Liver (tissue), 9 donors: ENCODE measurements around the gene PKD2L1. TPM values are rescaled to one million over a fixed set of nuclear protein-coding genes. Genes with fewer than 3 reads are reported as not detected.
A peak's percentile ranks its signal among the peaks of the same experiment; 100 is the strongest.

Experiments used
- DNase-seq: peaks from one replicate; pipeline ENCODE4 v3.0.0-alpha.2; 2017; ENCODE audit warnings: low spot score
- H3K27ac ChIP-seq, 2 donors: one replicate each; pipeline ENCODE4 v1.7.0; 2013; ENCODE audit warnings: inconsistent platforms in 2 of 2, low read length in 2 of 2, control low read depth in 1 of 2, low read depth in 1 of 2, mild to moderate bottlenecking in 1 of 2
- H3K27me3 ChIP-seq, 4 donors: one replicate each; pipeline versions ENCODE4 v1.6.1 to v1.7.0; 2013; ENCODE audit warnings: low read length in 3 of 4, inconsistent platforms in 1 of 4, mild to moderate bottlenecking in 1 of 4, moderate library complexity in 1 of 4; ENCODE audit not compliant: control insufficient read depth in 4 of 4, insufficient read depth in 4 of 4
- H3K36me3 ChIP-seq, 4 donors: one replicate each; pipeline versions ENCODE4 v1.6.1 to v1.7.0; 2013; ENCODE audit warnings: low read length in 3 of 4, mild to moderate bottlenecking in 3 of 4, low read depth in 1 of 4, moderate library complexity in 1 of 4; ENCODE audit not compliant: control insufficient read depth in 4 of 4, insufficient read depth in 3 of 4
- H3K4me1 ChIP-seq, 4 donors: one replicate each; pipeline versions ENCODE4 v1.6.1 to v1.7.0; 2013; ENCODE audit warnings: low read length in 3 of 4, mild to moderate bottlenecking in 3 of 4, moderate library complexity in 1 of 4; ENCODE audit not compliant: control insufficient read depth in 4 of 4, insufficient read depth in 4 of 4
- H3K4me3 ChIP-seq, 3 donors: one replicate each; pipeline versions ENCODE4 v1.6.1 to v1.7.0; 2013; ENCODE audit warnings: low read length in 3 of 3, control low read depth in 1 of 3, low read depth in 1 of 3, mild to moderate bottlenecking in 1 of 3
- H3K9ac ChIP-seq, 2 donors: one replicate each; pipeline ENCODE4 v1.7.0; 2013; ENCODE audit warnings: low read length in 2 of 2, mild to moderate bottlenecking in 2 of 2, moderate library complexity in 2 of 2, control low read depth in 1 of 2, low read depth in 1 of 2
- H3K9me3 ChIP-seq, 4 donors: one replicate each; pipeline versions ENCODE4 v1.6.1 to v1.7.0; 2013; ENCODE audit warnings: low read length in 3 of 4; ENCODE audit not compliant: control insufficient read depth in 4 of 4
- ATF3 ChIP-seq: IDR thresholded peaks from 2 replicates; pipeline ENCODE4 v1.6.1; 2016; ENCODE audit warnings: antibody characterized with exemption
- CTCF ChIP-seq: fragments of 150-350 bp; IDR thresholded peaks from 2 replicates; pipeline ENCODE4 v1.5.1; 2017; ENCODE audit warnings: improper control_type of control experiment, low read depth, low read length; ENCODE audit not compliant: missing input control
- EGR1 ChIP-seq, 2 donors: IDR thresholded peaks; 2 replicates each; pipeline ENCODE4 v1.6.1; 2016 to 2018; ENCODE audit warnings: antibody characterized with exemption in 2 of 2, low read depth in 2 of 2
- FOXA1 ChIP-seq: IDR thresholded peaks from 2 replicates; pipeline ENCODE4 v1.6.1; 2016; ENCODE audit warnings: antibody characterized with exemption
- FOXA2 ChIP-seq: IDR thresholded peaks from 2 replicates; pipeline ENCODE4 v1.6.1; 2016; ENCODE audit warnings: antibody characterized with exemption
- GABPA ChIP-seq, 2 donors: IDR thresholded peaks in 1 of 2; conservative IDR thresholded peaks in 1 of 2; 2 replicates each; pipeline ENCODE4 v1.6.1; 2016; ENCODE audit warnings: antibody characterized with exemption in 2 of 2, mild to moderate bottlenecking in 1 of 2, moderate library complexity in 1 of 2
- HNF4A ChIP-seq, 2 donors: conservative IDR thresholded peaks; 2 replicates each; pipeline ENCODE4 v1.6.1; 2016; ENCODE audit warnings: antibody characterized with exemption in 2 of 2, mild to moderate bottlenecking in 2 of 2
- HNF4G ChIP-seq: IDR thresholded peaks from 2 replicates; pipeline ENCODE4 v1.6.1; 2016; ENCODE audit warnings: antibody characterized with exemption
- JUND ChIP-seq, 2 donors: IDR thresholded peaks; 2 replicates each; pipeline ENCODE4 v1.6.1; 2016; ENCODE audit warnings: antibody characterized with exemption in 2 of 2
- MAX ChIP-seq: IDR thresholded peaks from 2 replicates; pipeline ENCODE4 v1.6.1; 2016; ENCODE audit warnings: antibody characterized with exemption
- NR2F2 ChIP-seq: IDR thresholded peaks from 2 replicates; pipeline ENCODE4 v1.6.1; 2016; ENCODE audit warnings: antibody characterized with exemption
- RAD21 ChIP-seq, 2 donors: IDR thresholded peaks; 2 replicates each; pipeline ENCODE4 v1.6.1; 2016; ENCODE audit warnings: antibody characterized with exemption in 2 of 2, mild to moderate bottlenecking in 2 of 2
- RXRA ChIP-seq, 2 donors: IDR thresholded peaks; 2 replicates each; pipeline ENCODE4 v1.6.1; 2017 to 2018; ENCODE audit warnings: antibody characterized with exemption in 2 of 2, mild to moderate bottlenecking in 1 of 2
- SP1 ChIP-seq: IDR thresholded peaks from 2 replicates; pipeline ENCODE4 v1.6.1; 2018; ENCODE audit warnings: antibody characterized with exemption, mild to moderate bottlenecking
- TAF1 ChIP-seq: conservative IDR thresholded peaks from 2 replicates; pipeline ENCODE4 v1.6.1; 2016; ENCODE audit warnings: antibody characterized with exemption, mild to moderate bottlenecking
- YY1 ChIP-seq: IDR thresholded peaks from 2 replicates; pipeline ENCODE4 v1.6.1; 2016; ENCODE audit warnings: antibody characterized with exemption, mild to moderate bottlenecking
- ZBTB33 ChIP-seq: IDR thresholded peaks from 2 replicates; pipeline ENCODE4 v1.6.1; 2016; ENCODE audit warnings: antibody characterized with exemption
- polyA plus RNA-seq, 2 donors: library from polyadenylated mRNA; stranded (reverse) in 1 of 2; unstranded in 1 of 2; fragments of 200-250 nt in 1 of 2; fragments of >200 nt in 1 of 2; fragmentation: Nextera tagmentation in 1 of 2; extraction: Ambion mirVana in 1 of 2; gene quantifications; one replicate each; pipeline versions ENCODE4 v1.2.1 to v1.2.3, GENCODE V29; 2013 to 2015
- total RNA-seq, 2 donors: library from RNA; depleted of rRNA; stranded (reverse); fragments of >200 nt; gene quantifications; one replicate each; pipeline ENCODE4 v1.2.3, GENCODE V29; 2014
- TF ChIP-seq, protein P1 (sequence below): IDR thresholded peaks from 2 replicates; pipeline ENCODE4 v1.6.1; 2016; ENCODE audit warnings: antibody characterized with exemption, mild to moderate bottlenecking
- donor health status: healthy.
- donor health status: healthy.
- donor health status: healthy.
- donor health status: healthy.
- donor health status: healthy.

PKD2L1 gene
- total and polyA plus RNA-seq, 4 donors = 0.06 to 0.15 (median 0.11) TPM

- TF ChIP-seq, protein P1, sequence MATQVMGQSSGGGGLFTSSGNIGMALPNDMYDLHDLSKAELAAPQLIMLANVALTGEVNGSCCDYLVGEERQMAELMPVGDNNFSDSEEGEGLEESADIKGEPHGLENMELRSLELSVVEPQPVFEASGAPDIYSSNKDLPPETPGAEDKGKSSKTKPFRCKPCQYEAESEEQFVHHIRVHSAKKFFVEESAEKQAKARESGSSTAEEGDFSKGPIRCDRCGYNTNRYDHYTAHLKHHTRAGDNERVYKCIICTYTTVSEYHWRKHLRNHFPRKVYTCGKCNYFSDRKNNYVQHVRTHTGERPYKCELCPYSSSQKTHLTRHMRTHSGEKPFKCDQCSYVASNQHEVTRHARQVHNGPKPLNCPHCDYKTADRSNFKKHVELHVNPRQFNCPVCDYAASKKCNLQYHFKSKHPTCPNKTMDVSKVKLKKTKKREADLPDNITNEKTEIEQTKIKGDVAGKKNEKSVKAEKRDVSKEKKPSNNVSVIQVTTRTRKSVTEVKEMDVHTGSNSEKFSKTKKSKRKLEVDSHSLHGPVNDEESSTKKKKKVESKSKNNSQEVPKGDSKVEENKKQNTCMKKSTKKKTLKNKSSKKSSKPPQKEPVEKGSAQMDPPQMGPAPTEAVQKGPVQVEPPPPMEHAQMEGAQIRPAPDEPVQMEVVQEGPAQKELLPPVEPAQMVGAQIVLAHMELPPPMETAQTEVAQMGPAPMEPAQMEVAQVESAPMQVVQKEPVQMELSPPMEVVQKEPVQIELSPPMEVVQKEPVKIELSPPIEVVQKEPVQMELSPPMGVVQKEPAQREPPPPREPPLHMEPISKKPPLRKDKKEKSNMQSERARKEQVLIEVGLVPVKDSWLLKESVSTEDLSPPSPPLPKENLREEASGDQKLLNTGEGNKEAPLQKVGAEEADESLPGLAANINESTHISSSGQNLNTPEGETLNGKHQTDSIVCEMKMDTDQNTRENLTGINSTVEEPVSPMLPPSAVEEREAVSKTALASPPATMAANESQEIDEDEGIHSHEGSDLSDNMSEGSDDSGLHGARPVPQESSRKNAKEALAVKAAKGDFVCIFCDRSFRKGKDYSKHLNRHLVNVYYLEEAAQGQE = peak; percentile 65
These were observed 40.9 kb upstream of the PKD2L1 start (continued) for GRCh38 chr10:100370714-100371481.

GRCh38 chr10:100368721-100369120 is 38.7 kb upstream of the PKD2L1 start:
- no peaks in the 10 kb centered on the region for H3K27me3 ChIP-seq
- H3K9ac ChIP-seq = no peak overlapping the region
- no peak overlapping the region for H3K4me3 ChIP-seq
- no peaks in the 10 kb centered on the region for H3K9me3 ChIP-seq
- peaks cover 8 to 44% (median 19%) of the 10 kb centered on the region in 4 donors for H3K4me1 ChIP-seq
- no peak for DNase-seq
- TF ChIP-seq ZBTB33 (no peak), SP1 (no peak), FOXA2 (no peak), CTCF (no peak), MAX (no peak), TAF1 (no peak), ATF3 (no peak), FOXA1 (no peak), RXRA (IDR thresholded peaks at IDR 0.05) (no peak), RAD21 (IDR thresholded peaks at IDR 0.05) (no peak), GABPA (IDR thresholded peaks at IDR 0.05 in 1 of 2, conservative IDR thresholded peaks at IDR 0.05 in 1 of 2) (no peak), JUND (IDR thresholded peaks at IDR 0.05) (no peak), NR2F2 (no peak), HNF4A (conservative IDR thresholded peaks at IDR 0.05) (no peak), EGR1 (IDR thresholded peaks at IDR 0.05; ENCODE audit: low read depth in 2 of 2) (no peak), YY1 (no peak), HNF4G (no peak)
- TF ChIP-seq, protein P1 = no peak
- no peak overlapping the region for H3K27ac ChIP-seq
- H3K36me3 ChIP-seq = no peaks in the 10 kb centered on the region
